ENCODE results near the gene PTPRE. TPM values are rescaled to one million over a fixed set of nuclear protein-coding genes. Genes with fewer than 3 reads are reported as not detected.

The PTPRE gene
- total RNA-seq, 1 experiment from 2014 or later = 0.70 TPM

DNA sequence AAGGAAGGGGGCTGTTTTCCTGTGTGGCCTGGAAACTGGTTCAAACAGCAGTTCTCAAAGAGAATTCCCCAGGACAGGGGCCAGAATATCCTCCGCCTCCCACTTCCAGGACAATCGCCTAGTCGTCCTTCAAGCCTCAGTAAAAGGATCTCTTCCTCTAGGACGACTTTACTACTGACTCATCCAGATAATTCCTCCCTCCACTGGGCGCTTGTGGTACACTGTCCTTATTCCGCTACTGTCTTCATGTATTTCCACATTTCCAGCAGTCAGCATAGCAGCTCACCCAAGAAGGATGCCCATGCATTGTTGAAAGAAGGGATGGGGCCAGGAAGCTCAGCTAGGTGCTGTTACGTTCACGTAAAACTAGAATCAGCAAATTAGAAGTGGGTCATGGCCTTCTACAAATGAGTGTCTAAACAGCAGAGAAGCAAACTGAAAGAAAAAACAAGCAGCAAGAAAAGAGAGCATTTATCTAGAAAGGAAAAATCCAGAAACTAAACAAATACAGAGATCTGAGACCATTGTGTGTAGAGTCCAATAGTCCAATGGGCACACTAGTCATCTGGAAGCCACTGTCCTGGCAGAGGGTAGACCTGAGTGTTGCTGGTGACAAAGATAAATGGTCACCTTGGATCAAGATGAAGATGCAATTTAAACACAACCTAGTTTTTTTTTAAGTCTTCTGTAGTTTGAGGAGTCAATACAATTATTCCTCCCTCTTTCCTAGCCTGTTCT is 40.5 kb upstream of the PTPRE start:
- Histone ChIP-seq H3K27me3 (ENCODE audit: insufficient read depth, low read length) (no peaks in the 10 kb centered on the region), H3K4me2 (ENCODE audit: insufficient read depth, insufficient read length, low read length) (no peak overlapping the region), H3K4ac (ENCODE audit: low read depth, low read length) (no peak overlapping the region), H3K79me1 (ENCODE audit: insufficient read depth, low read depth, low read length, poor library complexity, severe bottlenecking) (no peaks in the 10 kb centered on the region), H3K4me1 (ENCODE audit: insufficient read depth, low read length) (no peaks in the 10 kb centered on the region), H3K9me3 (ENCODE audit: control insufficient read depth, low read depth, low read length) (no peaks in the 10 kb centered on the region), H3K14ac (ENCODE audit: insufficient read depth, low read length) (no peak overlapping the region), H4K8ac (replicated peaks; ENCODE audit: insufficient read length, low read depth, low read length) (no peak overlapping the region), H4K91ac (ENCODE audit: insufficient read length, low read depth, low read length) (no peak overlapping the region), H2BK5ac (ENCODE audit: insufficient read length, low read length) (no peak overlapping the region), H2AFZ (ENCODE audit: low read length) (no peak overlapping the region), H3K27ac (ENCODE audit: insufficient read length, low read depth, low read length) (no peak overlapping the region), H2BK12ac (ENCODE audit: insufficient read length, low read depth, low read length) (no peak overlapping the region), H3K23me2 (ENCODE audit: insufficient read length, low read depth, low read length, poor library complexity, severe bottlenecking) (no peaks in the 10 kb centered on the region), H3K79me2 (ENCODE audit: insufficient read depth, low read length) (no peaks in the 10 kb centered on the region), H3K18ac (ENCODE audit: insufficient read length, low read depth, low read length) (no peak overlapping the region), H2BK120ac (ENCODE audit: low read depth, low read length, poor library complexity, severe bottlenecking) (no peak overlapping the region), H3T11ph (ENCODE audit: low read length) (no peak overlapping the region), H3K9ac (ENCODE audit: extremely low read depth, insufficient read length, low read length) (no peak overlapping the region), H3K56ac (ENCODE audit: insufficient read length, low read depth, low read length) (no peak overlapping the region), H2AK5ac (ENCODE audit: insufficient read length, low read length) (no peak overlapping the region), H3K23ac (ENCODE audit: insufficient read length, low read depth, low read length) (no peak overlapping the region), H4K5ac (ENCODE audit: insufficient read length, low read depth, low read length) (no peak overlapping the region), H2BK20ac (ENCODE audit: low read depth, low read length, poor library complexity, severe bottlenecking) (no peak overlapping the region), H2BK15ac (ENCODE audit: low read depth, low read length) (no peak overlapping the region), H4K20me1 (ENCODE audit: control insufficient read depth, insufficient read depth, insufficient read length) (no peaks in the 10 kb centered on the region)
- H3K27me3 Mint-ChIP-seq (ENCODE audit: low read depth) = peaks cover 2% of the 10 kb centered on the region
- no peaks in the 10 kb centered on the region for H3K4me1 Mint-ChIP-seq
- H3K4me3 Mint-ChIP-seq = no peak overlapping the region
- H3K9me3 Mint-ChIP-seq = peaks cover 20 to 24% of the 10 kb centered on the region in 2 experiments
- TF ChIP-seq CTCF (conservative IDR thresholded peaks at IDR 0.05) = no peak
- H3K36me3 Mint-ChIP-seq (ENCODE audit: insufficient read depth in 1 of 3, low read depth in 3 of 3) = peaks cover 0 to 22% (median 21%) of the 10 kb centered on the region in 3 experiments; a peak in 5 of 7 replicates
- no peak overlapping the region for H3K27ac Mint-ChIP-seq
- DNase-seq = no peak
- no CpG with 5 or more reads among the region's 8 CpGs for WGBS (ENCODE audit: extremely low coverage, insufficient read length, low lambda C conversion rate)

All from H9 (cell line).